Tibial nerve (tissue), 4 donors: Measurements from ENCODE around the gene UMPS. TPM values are rescaled to one million over a fixed set of nuclear protein-coding genes. Genes with fewer than 3 reads are reported as not detected.
A peak's percentile ranks its signal among the peaks of the same experiment; 100 is the strongest.
"Not testable (repeated sequence)": the region's sequence is repeated elsewhere in the genome, so short reads cannot be mapped to it uniquely, and the experiment has no call there.

Experiments
- DNase-seq, 2 donors: peaks; one replicate each; pipeline ENCODE4 v3.0.0-alpha.2; 2019; ENCODE audit warnings: low spot score in 2 of 2
- H3K27ac ChIP-seq, 4 donors: fragments of 200-600 bp; sonication (generic) in 3 of 4; one replicate each; pipeline ENCODE4 v1.5.1; 2017 to 2019; ENCODE audit warnings: mild to moderate bottlenecking in 1 of 4
- H3K27me3 ChIP-seq, 2 donors: fragments of 200-600 bp; sonication (generic) in 1 of 2; one replicate each; pipeline versions ENCODE4 v1.5.1 to v1.6.0; 2017 to 2019
- H3K36me3 ChIP-seq, 3 donors: fragments of 200-600 bp; sonication (generic); one replicate each; pipeline ENCODE4 v1.5.1; 2018 to 2019
- H3K4me1 ChIP-seq, 4 donors: fragments of 200-600 bp; sonication (generic) in 3 of 4; one replicate each; pipeline ENCODE4 v1.5.1; 2017 to 2019
- H3K4me3 ChIP-seq, 4 donors: fragments of 200-600 bp; sonication (generic) in 3 of 4; one replicate each; pipeline ENCODE4 v1.5.1; 2017 to 2019; ENCODE audit warnings: mild to moderate bottlenecking in 1 of 4, moderate library complexity in 1 of 4
- H3K9me3 ChIP-seq, 4 donors: fragments of 200-600 bp; sonication (generic) in 3 of 4; one replicate each; pipeline ENCODE4 v1.5.1; 2017 to 2019
- CTCF ChIP-seq, 5 experiments: fragments of 200-600 bp in 3 of 5; fragments of 450-650 bp in 2 of 5; sonication (generic) in 3 of 5; IDR thresholded peaks; one replicate each; pipeline ENCODE4 v1.5.1; 2016 to 2019; ENCODE audit warnings: antibody characterized with exemption in 5 of 5, mild to moderate bottlenecking in 3 of 5, moderate library complexity in 2 of 5
- EP300 ChIP-seq, 2 donors: sonication (generic); formaldehyde crosslinking; IDR thresholded peaks; one replicate each; pipeline ENCODE4 v1.6.1; 2017; ENCODE audit warnings: antibody characterized with exemption in 2 of 2, mild to moderate bottlenecking in 1 of 2
- POLR2A ChIP-seq, 2 donors: fragments of 450-650 bp; IDR thresholded peaks; one replicate each; pipeline ENCODE4 v1.6.1; 2017; ENCODE audit warnings: antibody characterized with exemption in 2 of 2, mild to moderate bottlenecking in 2 of 2, moderate library complexity in 2 of 2
- WGBS, 2 donors: methylation state at CpG; one replicate each; pipeline ENCODE4 v1.1.5; 2018; 5-methylcytosine and 5-hydroxymethylcytosine counted together
- total RNA-seq, 4 donors: library from RNA; depleted of rRNA; stranded (reverse); fragments of >200 nt; gene quantifications; one replicate each; pipeline ENCODE4 v1.1.0, GENCODE V29; 2016

The UMPS gene
- total RNA-seq, 4 donors from 2014 or later: 11.0 to 34.5 (median 16.2) TPM

- TF ChIP-seq EP300 (IDR thresholded peaks at IDR 0.05): no peak
- TF ChIP-seq POLR2A (IDR thresholded peaks at IDR 0.05): no peak
- no peak for TF ChIP-seq CTCF (IDR thresholded peaks at IDR 0.05)
- Histone ChIP-seq H3K27ac (peak overlapping the region in 2 of 4 donors; percentile 65 to 79), H3K4me3 (no peak overlapping the region), H3K9me3 (no peaks in the 10 kb centered on the region), H3K27me3 (no peaks in the 10 kb centered on the region), H3K4me1 (peaks cover 0 to 73% (median 19%) of the 10 kb centered on the region in 4 donors), H3K36me3 (no peaks in the 10 kb centered on the region)
- no peak for DNase-seq
- 81 to 82% methylated on average over 3 of the region's 3 CpGs for WGBS, 2 donors
Measured at GRCh38 chr3:124787476-124788195, 57.4 kb downstream of the UMPS start.

- Histone ChIP-seq H3K4me3 (no peak overlapping the region), H3K27ac (peak overlapping the region in 1 of 4 donors; percentile 79), H3K4me1 (peaks cover 0 to 78% (median 21%) of the 10 kb centered on the region in 4 donors), H3K9me3 (no peaks in the 10 kb centered on the region), H3K36me3 (peaks cover 0 to 2% (median 0%) of the 10 kb centered on the region in 3 donors), H3K27me3 (no peaks in the 10 kb centered on the region)
- no peak for DNase-seq
- 86 to 94% methylated on average over 2 of the region's 2 CpGs for whole genome bisulfite sequencing, 2 donors
- TF ChIP-seq POLR2A (IDR thresholded peaks at IDR 0.05): no peak
- TF ChIP-seq EP300 (IDR thresholded peaks at IDR 0.05): no peak
- no peak for TF ChIP-seq CTCF (IDR thresholded peaks at IDR 0.05)
Measured at GRCh38 chr3:124788254-124788745, 58.0 kb downstream of the UMPS start.

- peaks cover 0 to 78% (median 20%) of the 10 kb centered on the region in 4 donors for H3K4me1 ChIP-seq
- H3K27ac ChIP-seq, DNase-seq, H3K27me3 ChIP-seq, H3K9me3 ChIP-seq, H3K4me3 ChIP-seq, H3K36me3 ChIP-seq: not testable (repeated sequence)
- 69 to 98% methylated on average over 2 to 4 of the region's 5 CpGs for WGBS, 2 donors
Measured at GRCh38 chr3:124789103-124789502, 58.9 kb downstream of the UMPS start.

DNA sequence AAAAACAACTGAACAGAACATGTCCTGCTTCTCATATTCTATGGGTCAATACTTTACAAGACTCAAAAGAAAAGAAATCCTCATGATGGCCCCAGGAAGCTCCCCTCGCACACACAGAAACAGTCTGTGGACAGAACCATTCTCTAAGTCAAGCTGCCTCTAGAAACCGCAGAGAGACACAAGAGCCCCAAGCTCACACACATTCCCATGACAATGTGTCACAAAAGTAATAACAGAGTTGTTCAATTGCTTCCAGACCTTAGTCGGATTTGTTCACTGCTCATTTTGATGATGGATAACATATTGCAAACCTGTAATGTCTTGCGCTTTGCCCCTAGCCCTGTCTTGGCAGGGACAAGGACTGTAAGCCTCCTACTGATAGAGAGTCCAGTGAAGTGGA lies 60.9 kb downstream of the UMPS start:
- H3K4me1 ChIP-seq: peaks cover 0 to 60% (median 14%) of the 10 kb centered on the region in 4 donors

GRCh38 chr3:124791639-124792151 lies 61.4 kb downstream of the UMPS start:
- H3K36me3 ChIP-seq: peaks cover 0 to 34% (median 0%) of the 10 kb centered on the region in 3 donors
- no peaks in the 10 kb centered on the region for H3K27me3 ChIP-seq
- peaks cover 0 to 54% (median 10%) of the 10 kb centered on the region in 4 donors for H3K4me1 ChIP-seq
- TF ChIP-seq EP300 (IDR thresholded peaks at IDR 0.05): peak in 1 of 2 donors; percentile 35
- no peak for TF ChIP-seq POLR2A (IDR thresholded peaks at IDR 0.05)
- H3K9me3 ChIP-seq: no peaks in the 10 kb centered on the region
- no peak overlapping the region for H3K4me3 ChIP-seq
- WGBS, 2 donors: 52 to 53% methylated on average over 8 of the region's 8 CpGs
- peak overlapping the region in 2 of 4 donors; percentile 73 to 75 for H3K27ac ChIP-seq
- no peak for DNase-seq

More for the DNA sequence above, 60.9 kb downstream of the UMPS start:
- H3K36me3 ChIP-seq: peaks cover 0 to 29% (median 0%) of the 10 kb centered on the region in 3 donors
- DNase-seq: no peak
- H3K27ac ChIP-seq: peak overlapping the region in 2 of 4 donors; percentile 73 to 75
- TF ChIP-seq POLR2A (IDR thresholded peaks at IDR 0.05) (no peak), EP300 (IDR thresholded peaks at IDR 0.05) (no peak), CTCF (IDR thresholded peaks at IDR 0.05) (no peak)
- WGBS, 2 donors: 67 to 77% methylated on average over 4 of the region's 4 CpGs
- H3K9me3 ChIP-seq: no peaks in the 10 kb centered on the region
- H3K27me3 ChIP-seq: no peaks in the 10 kb centered on the region
- H3K4me3 ChIP-seq: no peak overlapping the region
